Ovary (tissue), 9 donors: ENCODE measurements around the gene CGB2. TPM values are rescaled to one million over a fixed set of nuclear protein-coding genes. Genes with fewer than 3 reads are reported as not detected.
"Not testable (repeated sequence)": the region's sequence is repeated elsewhere in the genome, so short reads cannot be mapped to it uniquely, and the experiment has no call there.

Experiments used
- DNase-seq, 5 donors: peaks; one replicate each; pipeline ENCODE4 v3.0.0-alpha.2; 2019 to 2020
- H3K27ac ChIP-seq, 2 donors: fragments of 200-600 bp; one replicate each; pipeline versions ENCODE4 v1.5.1 to v1.8.0; 2019 to 2022
- H3K27me3 ChIP-seq: fragments of 200-600 bp; one replicate; pipeline ENCODE4 v1.8.0; 2022
- H3K36me3 ChIP-seq: fragments of 200-600 bp; sonication (generic); one replicate; pipeline ENCODE4 v1.5.1; 2019
- H3K4me1 ChIP-seq: one replicate; pipeline ENCODE4 v1.8.1; 2013; ENCODE audit warnings: mild to moderate bottlenecking, moderate library complexity; ENCODE audit not compliant: insufficient read depth
- H3K4me3 ChIP-seq: fragments of 200-600 bp; sonication (generic); one replicate; pipeline ENCODE4 v1.5.1; 2017
- H3K9me3 ChIP-seq, 2 donors: fragments of 200-600 bp in 1 of 2; sonication (generic) in 1 of 2; one replicate each; pipeline versions ENCODE4 v1.5.1 to v1.8.1; 2013 to 2019; ENCODE audit warnings: mild to moderate bottlenecking in 1 of 2, moderate library complexity in 1 of 2
- CTCF ChIP-seq, 3 donors: fragments of 450-650 bp in 2 of 3; fragments of 200-600 bp in 1 of 3; IDR thresholded peaks; one replicate each; pipeline versions ENCODE4 v1.5.1 to v1.8.0; 2016 to 2022; ENCODE audit warnings: antibody characterized with exemption in 3 of 3, mild to moderate bottlenecking in 1 of 3
- EP300 ChIP-seq: sonication (generic); formaldehyde crosslinking; IDR thresholded peaks from one replicate; pipeline ENCODE4 v1.6.1; 2017; ENCODE audit warnings: antibody characterized with exemption
- POLR2A ChIP-seq: fragments of 450-650 bp; IDR thresholded peaks from one replicate; pipeline ENCODE4 v1.6.1; 2017; ENCODE audit warnings: antibody characterized with exemption, mild to moderate bottlenecking, moderate library complexity
- WGBS, 3 donors: extraction: QIAGEN DNeasy Blood & Tissue Kit in 1 of 3; methylation state at CpG; one replicate each; pipeline versions ENCODE4 v1.1.5 to v1.1.7; 2013 to 2017; 5-methylcytosine and 5-hydroxymethylcytosine counted together
- intact Hi-C, 4 donors: fragments of 100-400 bp; cut with DNase I; formaldehyde crosslinking; loops; one replicate each; pipeline versions ENCODE4 v1.11.0 to v1.15.1; 2022 to 2023
- polyA plus RNA-seq, 2 donors: library from polyadenylated mRNA; stranded (reverse); fragments of 200-250 nt in 1 of 2; fragments of 350-450 nt in 1 of 2; fragmentation: Illumina TruSeq in 1 of 2; extraction: RNeasy Lipid Tissue Mini Kit (QIAGEN cat#74804) in 1 of 2; gene quantifications; one replicate each; pipeline ENCODE4 v1.2.3, GENCODE V29; 2013 to 2014
- total RNA-seq, 7 donors: library from RNA; depleted of rRNA in 2 of 7; stranded (reverse); fragments of >200 nt in 2 of 7; fragmentation: NEBNext Ultra II Directional in 3 of 7; extraction: Animal tissue kit (Norgen Biotek cat#: 25700) in 3 of 7; gene quantifications; one replicate each; pipeline versions ENCODE4 v1.1.0 to v1.2.4, GENCODE V29; 2016 to 2023
- donor health status: DM: no; HTN: no; CAD: no; lungs with moderate emphysema.
- donor health status: DM: no; HTN: no; CAD: no.
- donor health status: Bipolar disorder and iron deficiency.
- donor health status: DM: yes; HTN: yes; CAD: no.
- donor health status: DM: no; HTN: no; CAD: no.
- donor health status: DM: yes; HTN: yes; CAD: no.

Gene CGB2
- total and polyA plus RNA-seq, 9 donors = not detected

- intact Hi-C loops = no loop called here
- DNase-seq = peak; percentile 23 to 65 (median 50)
- no peak overlapping the region for H3K27ac ChIP-seq
- H3K36me3 ChIP-seq = no peaks in the 10 kb centered on the region
- H3K27me3 ChIP-seq = no peaks in the 10 kb centered on the region
- TF ChIP-seq POLR2A = no peak
- peak in 1 of 3 donors; percentile 17 for TF ChIP-seq CTCF (IDR thresholded peaks at IDR 0.05)
- WGBS, 3 donors = 0% methylated on average over 54 to 63 of the region's 63 CpGs
- peaks cover 2% of the 10 kb centered on the region for H3K4me1 ChIP-seq
- no peaks in the 10 kb centered on the region for H3K9me3 ChIP-seq
- H3K4me3 ChIP-seq = peak overlapping the region; percentile 33
These were observed 24.6 kb downstream of the CGB2 start for GRCh38 chr19:49056101-49056901.

GRCh38 chr19:49056902-49057596 is 25.4 kb downstream of the CGB2 start:
- H3K4me3 ChIP-seq = peak overlapping the region; percentile 33
- H3K9me3 ChIP-seq, H3K27me3 ChIP-seq, H3K36me3 ChIP-seq, H3K4me1 ChIP-seq, intact Hi-C loops, H3K27ac ChIP-seq: not testable (repeated sequence)
- peak in 1 of 5 donors; percentile 47 for DNase-seq
- WGBS, 3 donors = 2 to 7% (median 3%) methylated on average over 19 to 34 of the region's 34 CpGs

- Histone ChIP-seq H3K36me3 (no peaks in the 10 kb centered on the region), H3K27me3 (no peaks in the 10 kb centered on the region), H3K9me3 (no peaks in the 10 kb centered on the region), H3K4me3 (peak within 1 kb of the TSS; percentile 33), H3K27ac (no peak within 1 kb of the TSS), H3K4me1 (peaks cover 2% of the 10 kb centered on the region)
- intact Hi-C loops = no loop called here
- peak; percentile 56 to 79 (median 72) for DNase-seq
- TF ChIP-seq EP300 = no peak
- TF ChIP-seq CTCF (IDR thresholded peaks at IDR 0.05) = no peak
- TF ChIP-seq POLR2A = no peak
- 2 to 6% (median 3%) methylated on average over 38 of the region's 38 CpGs for WGBS, 3 donors
These were observed 26.0 kb downstream of the CGB2 start, which contains the start of gene CGB7 for GRCh38 chr19:49057636-49058234. Gene CGB7, minus strand, starts transcription at chr19:49057749. Its CDS starts 2,374 bp downstream, at chr19:49055375.

DNA sequence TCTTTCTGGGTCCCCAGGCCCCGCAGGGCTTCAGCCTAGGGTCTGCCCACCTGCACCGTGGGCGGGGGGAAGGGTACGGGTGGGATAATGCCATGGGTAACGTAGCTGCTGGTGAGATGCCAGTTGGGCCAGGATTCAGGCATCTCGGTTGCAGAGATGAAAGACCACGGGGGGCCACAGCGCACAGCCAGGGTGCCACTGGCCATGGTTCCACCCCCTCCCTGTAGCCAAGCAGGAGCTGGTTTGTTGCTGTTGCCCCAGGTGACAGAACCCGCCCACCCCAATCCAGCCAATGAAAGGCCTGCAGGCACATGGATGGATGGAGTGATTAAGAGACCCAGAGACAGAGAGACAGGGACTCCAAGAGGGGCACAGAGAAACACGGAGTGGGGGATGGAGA is 26.9 kb downstream of the CGB2 start:
- no peak overlapping the region for H3K27ac ChIP-seq
- no peaks in the 10 kb centered on the region for H3K9me3 ChIP-seq
- intact Hi-C loops = no loop called here
- no peak for DNase-seq
- TF ChIP-seq EP300 (no peak), CTCF (IDR thresholded peaks at IDR 0.05) (no peak), POLR2A (no peak)
- 29 to 46% (median 45%) methylated on average over 10 of the region's 10 CpGs for WGBS, 3 donors
- no peaks in the 10 kb centered on the region for H3K27me3 ChIP-seq
- H3K36me3 ChIP-seq = no peaks in the 10 kb centered on the region
- no peak overlapping the region for H3K4me3 ChIP-seq
- H3K4me1 ChIP-seq = peaks cover 2% of the 10 kb centered on the region
